K562 (cell line): Measurements from ENCODE around the gene GRIN2D. TPM values are rescaled to one million over a fixed set of nuclear protein-coding genes. Genes with fewer than 3 reads are reported as not detected.

Source experiments
- ATF1 ChIP-seq, 2 experiments: fragments of 450-650 bp in 1 of 2; IDR thresholded peaks; 2 replicates each; pipeline ENCODE4 v1.6.1; 2016; ENCODE audit warnings: missing compliant biosample characterization in 1 of 2, missing genetic modification characterization in 1 of 2
- EWSR1 ChIP-seq: fragments of 450-650 bp; IDR thresholded peaks from 2 replicates; pipeline ENCODE4 v1.6.1; 2018; ENCODE audit warnings: borderline replicate concordance, mild to moderate bottlenecking, low read depth, moderate library complexity; ENCODE audit not compliant: partially characterized antibody
- FOS ChIP-seq: IDR thresholded peaks from 3 replicates; pipeline ENCODE4 v1.6.1; 2011; ENCODE audit not compliant: insufficient read length; ENCODE audit errors: extremely low read depth
- GABPB1 ChIP-seq: sonication (generic); formaldehyde crosslinking; IDR thresholded peaks from 2 replicates; pipeline ENCODE4 v1.8.0; 2022; ENCODE audit warnings: mild to moderate bottlenecking, missing genetic modification reagents
- HNRNPUL1 ChIP-seq: fragments of 200-400 bp; formaldehyde crosslinking; IDR thresholded peaks from 2 replicates; pipeline ENCODE4 v1.6.1; 2017; ENCODE audit warnings: low read length
- IRF2 ChIP-seq: sonication (generic); formaldehyde crosslinking; IDR thresholded peaks from 2 replicates; pipeline ENCODE4 v1.8.1; 2022; ENCODE audit warnings: mild to moderate bottlenecking, missing genetic modification reagents
- KDM2B ChIP-seq: fragments of 250-450 bp; sonication (Bioruptor Pico); IDR thresholded peaks from 2 replicates; pipeline ENCODE4 v1.8.0; 2021; ENCODE audit warnings: mild to moderate bottlenecking, moderate library complexity
- RCOR1 ChIP-seq, 2 experiments: IDR thresholded peaks; 2 replicates each; pipeline ENCODE4 v1.6.1; 2012; ENCODE audit warnings: low read depth in 2 of 2, low read length in 2 of 2, borderline replicate concordance in 1 of 2, improper control_type of control experiment in 1 of 2
- SMAD3 ChIP-seq: fragments of 450-650 bp; formaldehyde crosslinking; conservative IDR thresholded peaks from 2 replicates; pipeline ENCODE4 v1.4.0; 2020; ENCODE audit warnings: mild to moderate bottlenecking
- TOE1 ChIP-seq, 2 experiments: fragments of 450-650 bp in 1 of 2; sonication (generic) in 1 of 2; formaldehyde crosslinking in 1 of 2; IDR thresholded peaks; 2 replicates each; pipeline versions ENCODE4 v1.7.1 to v1.8.0; 2016 to 2022; ENCODE audit warnings: borderline replicate concordance in 2 of 2, mild to moderate bottlenecking in 2 of 2, antibody characterized with exemption in 1 of 2, inconsistent platforms in 1 of 2, low read depth in 1 of 2, missing genetic modification reagents in 1 of 2, moderate library complexity in 1 of 2
- ZNF175 ChIP-seq: fragments of 200-800 bp; sonication (Bioruptor generic); IDR thresholded peaks from 2 replicates; pipeline ENCODE4 v1.6.1; 2016; ENCODE audit warnings: low read depth, mild to moderate bottlenecking, missing genetic modification characterization, missing compliant biosample characterization
- ZNF324 ChIP-seq: fragments of 250-450 bp; sonication (Bioruptor Pico); IDR thresholded peaks from 2 replicates; pipeline ENCODE4 v1.4.0; 2020; ENCODE audit warnings: mild to moderate bottlenecking
- ZNF561 ChIP-seq: fragments of 450-650 bp; formaldehyde crosslinking; conservative IDR thresholded peaks from 2 replicates; pipeline ENCODE4 v1.4.0; 2020; ENCODE audit warnings: mild to moderate bottlenecking, moderate library complexity
- polyA plus RNA-seq, 8 experiments: library from polyadenylated mRNA; depleted of rRNA in 4 of 8; stranded (reverse) in 5 of 8; unstranded in 3 of 8; fragments of >200 nt; fragmentation: Nextera tagmentation in 2 of 8; fragmentation: Illumina TruSeq in 1 of 8; extraction: Ambion mirVana in 2 of 8; extraction: Trizol in 1 of 8; gene quantifications; 2 replicates each; pipeline versions ENCODE4 v1.2.1 to v1.2.3, GENCODE V29; 2011 to 2014; ENCODE audit warnings: inconsistent platforms in 1 of 8, missing spikeins in 1 of 8
- total RNA-seq, 7 experiments: library from RNA; depleted of rRNA in 6 of 7; stranded (reverse); fragments of >200 nt in 6 of 7; fragmentation: Illumina TruSeq in 2 of 7; extraction: Trizol in 2 of 7; gene quantifications; 2 replicates each; pipeline versions ENCODE4 v1.2.1 to v1.2.3, GENCODE V29; 2011 to 2021; ENCODE audit warnings: low replicate concordance in 1 of 7
- TF ChIP-seq, protein P1 (sequence below): IDR thresholded peaks from 2 replicates; pipeline ENCODE4 v1.6.1; 2014; ENCODE audit warnings: antibody characterized with exemption
- TF ChIP-seq, protein P2 (sequence below): sonication (generic); formaldehyde crosslinking; IDR thresholded peaks from 2 replicates; pipeline ENCODE4 v1.8.0; 2022; ENCODE audit warnings: mild to moderate bottlenecking, missing genetic modification reagents
- TF ChIP-seq, protein P3 (sequence below): sonication (generic); formaldehyde crosslinking; IDR thresholded peaks from 2 replicates; pipeline ENCODE4 v1.8.0; 2022; ENCODE audit warnings: missing genetic modification reagents, mild to moderate bottlenecking, borderline replicate concordance

GRIN2D gene
- total and polyA plus RNA-seq, 9 of the 15 experiments (the other 6 are each of a cell fraction or from before 2014, with no cell fraction given), result 0.32 to 31.5 (median 1.8) TPM

DNA sequence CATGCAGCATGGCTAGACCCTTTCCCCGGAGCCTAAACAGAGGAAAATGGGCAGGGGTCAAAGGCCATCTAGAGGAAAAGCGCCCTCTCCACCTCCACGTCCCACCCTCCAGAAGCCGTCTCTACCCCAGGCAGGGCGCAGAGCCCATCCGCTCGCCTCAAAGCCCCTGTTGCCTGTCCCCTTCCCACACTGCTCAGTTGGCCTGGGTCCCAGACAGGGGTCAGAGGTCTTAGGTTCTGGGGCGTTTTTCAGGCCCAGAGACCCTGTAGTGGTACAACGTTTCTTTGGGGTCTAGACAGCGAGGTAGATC, 30.0 kb upstream of the GRIN2D start (continued):
- TF ChIP-seq RCOR1 (IDR thresholded peaks at IDR 0.05; ENCODE audit: borderline replicate concordance in 1 of 2, low read depth in 2 of 2, low read length in 2 of 2) (no peak; a peak in 1 of 4 replicates), FOS (no peak), ATF1 (CRISPR knock-in tag; IDR thresholded peaks at IDR 0.05) (no peak), ATF1 (tag; IDR thresholded peaks at IDR 0.05) (no peak), ZNF561 (CRISPR knock-in tag) (no peak), SMAD3 (no peak), ZNF324 (no peak), KDM2B (no peak), EWSR1 (no peak), TOE1 (IDR thresholded peaks at IDR 0.05; ENCODE audit: borderline replicate concordance) (peak; percentile 55; the same call in 1 of the 2 replicates), TOE1 (CRISPR knock-in tag; IDR thresholded peaks at IDR 0.05; ENCODE audit: borderline replicate concordance, low read depth) (0 out of 2 replicates have a peak, but pooled peaks have one; percentile 11), ZNF175 (CRISPR knock-in tag) (no peak), HNRNPUL1 (no peak), IRF2 (CRISPR knock-in tag) (no peak), GABPB1 (CRISPR knock-in tag) (no peak)
- TF ChIP-seq, protein P1, sequence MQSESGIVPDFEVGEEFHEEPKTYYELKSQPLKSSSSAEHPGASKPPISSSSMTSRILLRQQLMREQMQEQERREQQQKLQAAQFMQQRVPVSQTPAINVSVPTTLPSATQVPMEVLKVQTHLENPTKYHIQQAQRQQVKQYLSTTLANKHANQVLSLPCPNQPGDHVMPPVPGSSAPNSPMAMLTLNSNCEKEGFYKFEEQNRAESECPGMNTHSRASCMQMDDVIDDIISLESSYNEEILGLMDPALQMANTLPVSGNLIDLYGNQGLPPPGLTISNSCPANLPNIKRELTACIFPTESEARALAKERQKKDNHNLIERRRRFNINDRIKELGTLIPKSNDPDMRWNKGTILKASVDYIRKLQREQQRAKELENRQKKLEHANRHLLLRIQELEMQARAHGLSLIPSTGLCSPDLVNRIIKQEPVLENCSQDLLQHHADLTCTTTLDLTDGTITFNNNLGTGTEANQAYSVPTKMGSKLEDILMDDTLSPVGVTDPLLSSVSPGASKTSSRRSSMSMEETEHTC, result no peak
- TF ChIP-seq, protein P2, sequence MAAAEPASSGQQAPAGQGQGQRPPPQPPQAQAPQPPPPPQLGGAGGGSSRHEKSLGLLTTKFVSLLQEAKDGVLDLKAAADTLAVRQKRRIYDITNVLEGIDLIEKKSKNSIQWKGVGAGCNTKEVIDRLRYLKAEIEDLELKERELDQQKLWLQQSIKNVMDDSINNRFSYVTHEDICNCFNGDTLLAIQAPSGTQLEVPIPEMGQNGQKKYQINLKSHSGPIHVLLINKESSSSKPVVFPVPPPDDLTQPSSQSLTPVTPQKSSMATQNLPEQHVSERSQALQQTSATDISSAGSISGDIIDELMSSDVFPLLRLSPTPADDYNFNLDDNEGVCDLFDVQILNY, result no peak
- TF ChIP-seq, protein P3, sequence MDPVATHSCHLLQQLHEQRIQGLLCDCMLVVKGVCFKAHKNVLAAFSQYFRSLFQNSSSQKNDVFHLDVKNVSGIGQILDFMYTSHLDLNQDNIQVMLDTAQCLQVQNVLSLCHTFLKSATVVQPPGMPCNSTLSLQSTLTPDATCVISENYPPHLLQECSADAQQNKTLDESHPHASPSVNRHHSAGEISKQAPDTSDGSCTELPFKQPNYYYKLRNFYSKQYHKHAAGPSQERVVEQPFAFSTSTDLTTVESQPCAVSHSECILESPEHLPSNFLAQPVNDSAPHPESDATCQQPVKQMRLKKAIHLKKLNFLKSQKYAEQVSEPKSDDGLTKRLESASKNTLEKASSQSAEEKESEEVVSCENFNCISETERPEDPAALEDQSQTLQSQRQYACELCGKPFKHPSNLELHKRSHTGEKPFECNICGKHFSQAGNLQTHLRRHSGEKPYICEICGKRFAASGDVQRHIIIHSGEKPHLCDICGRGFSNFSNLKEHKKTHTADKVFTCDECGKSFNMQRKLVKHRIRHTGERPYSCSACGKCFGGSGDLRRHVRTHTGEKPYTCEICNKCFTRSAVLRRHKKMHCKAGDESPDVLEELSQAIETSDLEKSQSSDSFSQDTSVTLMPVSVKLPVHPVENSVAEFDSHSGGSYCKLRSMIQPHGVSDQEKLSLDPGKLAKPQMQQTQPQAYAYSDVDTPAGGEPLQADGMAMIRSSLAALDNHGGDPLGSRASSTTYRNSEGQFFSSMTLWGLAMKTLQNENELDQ (CRISPR knock-in tag), result no peak
